Measurements from ENCODE around the gene CHI3L1. TPM values are rescaled to one million over a fixed set of nuclear protein-coding genes. Genes with fewer than 3 reads are reported as not detected.

Gene CHI3L1
- total RNA-seq, 1 experiment from 2014 or later: not detected

DNA sequence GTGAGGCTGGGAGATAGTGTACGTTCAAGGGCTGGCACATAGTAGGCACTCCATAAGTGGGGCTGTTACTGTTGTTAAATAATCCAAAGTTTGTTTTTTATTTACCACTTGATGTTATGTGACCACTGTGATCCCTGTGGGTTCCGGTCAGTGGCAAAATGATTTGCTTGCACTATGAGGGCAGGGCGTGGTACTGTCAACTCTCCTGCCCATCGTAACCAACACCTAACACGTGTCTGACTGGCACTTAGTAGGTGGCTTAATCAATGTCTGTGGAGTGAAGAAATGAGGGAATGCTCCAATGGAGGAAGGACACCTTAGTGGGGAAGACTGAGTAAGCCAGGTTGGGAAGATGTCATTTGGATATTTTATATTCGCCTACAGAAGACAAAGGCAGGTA lies 44.4 kb downstream of the CHI3L1 start:
- no peak overlapping the region for H3K4me3 Mint-ChIP-seq
- H3K36me3 Mint-ChIP-seq (ENCODE audit: insufficient read depth in 1 of 3, low read depth in 3 of 3): peaks cover 0 to 9% (median 2%) of the 10 kb centered on the region in 3 experiments; a peak in 3 of 7 replicates
- Histone ChIP-seq H4K20me1 (ENCODE audit: control insufficient read depth, insufficient read depth, insufficient read length) (no peaks in the 10 kb centered on the region), H3K27ac (ENCODE audit: insufficient read length, low read depth, low read length) (no peak overlapping the region), H2AK5ac (ENCODE audit: insufficient read length, low read length) (no peak overlapping the region), H3K9ac (ENCODE audit: extremely low read depth, insufficient read length, low read length) (no peak overlapping the region), H2BK20ac (ENCODE audit: low read depth, low read length, poor library complexity, severe bottlenecking) (no peak overlapping the region), H2AFZ (ENCODE audit: low read length) (no peak overlapping the region), H3K9me3 (ENCODE audit: control insufficient read depth, low read depth, low read length) (no peaks in the 10 kb centered on the region), H3K79me1 (ENCODE audit: insufficient read depth, low read depth, low read length, poor library complexity, severe bottlenecking) (no peaks in the 10 kb centered on the region), H4K5ac (ENCODE audit: insufficient read length, low read depth, low read length) (no peak overlapping the region), H2BK12ac (ENCODE audit: insufficient read length, low read depth, low read length) (no peak overlapping the region), H3K14ac (ENCODE audit: insufficient read depth, low read length) (no peak overlapping the region), H3K27me3 (ENCODE audit: insufficient read depth, low read length) (no peaks in the 10 kb centered on the region), H2BK15ac (ENCODE audit: low read depth, low read length) (no peak overlapping the region), H4K8ac (replicated peaks; ENCODE audit: insufficient read length, low read depth, low read length) (no peak overlapping the region), H4K91ac (ENCODE audit: insufficient read length, low read depth, low read length) (no peak overlapping the region), H3K23ac (ENCODE audit: insufficient read length, low read depth, low read length) (no peak overlapping the region), H3K18ac (ENCODE audit: insufficient read length, low read depth, low read length) (no peak overlapping the region), H3K4ac (ENCODE audit: low read depth, low read length) (no peak overlapping the region), H2BK120ac (ENCODE audit: low read depth, low read length, poor library complexity, severe bottlenecking) (no peak overlapping the region), H3K23me2 (ENCODE audit: insufficient read length, low read depth, low read length, poor library complexity, severe bottlenecking) (no peaks in the 10 kb centered on the region), H3T11ph (ENCODE audit: low read length) (no peak overlapping the region), H2BK5ac (ENCODE audit: insufficient read length, low read length) (no peak overlapping the region), H3K56ac (ENCODE audit: insufficient read length, low read depth, low read length) (no peak overlapping the region), H3K4me2 (ENCODE audit: insufficient read depth, insufficient read length, low read length) (no peak overlapping the region), H3K4me1 (ENCODE audit: insufficient read depth, low read length) (peaks cover 14% of the 10 kb centered on the region; the same call in 1 of the 2 replicates), H3K79me2 (ENCODE audit: insufficient read depth, low read length) (no peaks in the 10 kb centered on the region)
- H3K4me1 Mint-ChIP-seq: peaks cover 34 to 39% of the 10 kb centered on the region in 2 experiments
- no peak overlapping the region; a peak in 1 of 7 replicates for H3K27ac Mint-ChIP-seq
- DNase-seq: no peak
- WGBS (ENCODE audit: extremely low coverage, insufficient read length, low lambda C conversion rate): no CpG with 5 or more reads among the region's 6 CpGs
- TF ChIP-seq, protein P1, sequence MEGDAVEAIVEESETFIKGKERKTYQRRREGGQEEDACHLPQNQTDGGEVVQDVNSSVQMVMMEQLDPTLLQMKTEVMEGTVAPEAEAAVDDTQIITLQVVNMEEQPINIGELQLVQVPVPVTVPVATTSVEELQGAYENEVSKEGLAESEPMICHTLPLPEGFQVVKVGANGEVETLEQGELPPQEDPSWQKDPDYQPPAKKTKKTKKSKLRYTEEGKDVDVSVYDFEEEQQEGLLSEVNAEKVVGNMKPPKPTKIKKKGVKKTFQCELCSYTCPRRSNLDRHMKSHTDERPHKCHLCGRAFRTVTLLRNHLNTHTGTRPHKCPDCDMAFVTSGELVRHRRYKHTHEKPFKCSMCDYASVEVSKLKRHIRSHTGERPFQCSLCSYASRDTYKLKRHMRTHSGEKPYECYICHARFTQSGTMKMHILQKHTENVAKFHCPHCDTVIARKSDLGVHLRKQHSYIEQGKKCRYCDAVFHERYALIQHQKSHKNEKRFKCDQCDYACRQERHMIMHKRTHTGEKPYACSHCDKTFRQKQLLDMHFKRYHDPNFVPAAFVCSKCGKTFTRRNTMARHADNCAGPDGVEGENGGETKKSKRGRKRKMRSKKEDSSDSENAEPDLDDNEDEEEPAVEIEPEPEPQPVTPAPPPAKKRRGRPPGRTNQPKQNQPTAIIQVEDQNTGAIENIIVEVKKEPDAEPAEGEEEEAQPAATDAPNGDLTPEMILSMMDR (conservative IDR thresholded peaks at IDR 0.05): no peak
- H3K9me3 Mint-ChIP-seq: peaks cover 4 to 8% of the 10 kb centered on the region in 2 experiments; a peak in 3 of 5 replicates
- H3K27me3 Mint-ChIP-seq (ENCODE audit: low read depth): no peaks in the 10 kb centered on the region; the same call in 1 of the 2 replicates
